Keratinocyte (primary cell): ENCODE results near the gene RNF103. TPM values are rescaled to one million over a fixed set of nuclear protein-coding genes. Genes with fewer than 3 reads are reported as not detected.

ENCODE experiments used
- DNase-seq: peaks from one replicate; pipeline ENCODE4 v3.0.0-alpha.2; 2011; ENCODE audit warnings: low read depth, missing footprints, low spot score
- FAIRE-seq: peaks from 2 replicates; lab custom pipeline; 2011; peaks lifted over from hg19 to GRCh38; lab: Jason Lieb, UNC
- H2AFZ ChIP-seq: 2 replicates; pipeline ENCODE4 v1.6.0; 2012; ENCODE audit warnings: low read length, control low read depth, inconsistent platforms; ENCODE audit not compliant: control insufficient read depth
- H3K27ac ChIP-seq: 2 replicates; pipeline ENCODE4 v1.5.1; 2011; ENCODE audit warnings: low read length; ENCODE audit not compliant: control insufficient read depth, insufficient read depth
- H3K27me3 ChIP-seq: 3 replicates; pipeline ENCODE4 v1.6.0; 2011; ENCODE audit warnings: low read length; ENCODE audit not compliant: control insufficient read depth, insufficient read depth; ENCODE audit errors: extremely low read depth
- H3K36me3 ChIP-seq, 2 experiments: 2 replicates in 1 of 2; 3 replicates in 1 of 2; pipeline ENCODE4 v1.5.1; 2011; ENCODE audit warnings: low read length in 2 of 2, mild to moderate bottlenecking in 1 of 2; ENCODE audit not compliant: control insufficient read depth in 2 of 2, insufficient read depth in 2 of 2; ENCODE audit errors: extremely low read depth in 1 of 2
- H3K4me1 ChIP-seq: 3 replicates; pipeline ENCODE4 v1.5.1; 2011; ENCODE audit warnings: low read length; ENCODE audit not compliant: control insufficient read depth, insufficient read depth; ENCODE audit errors: extremely low read depth
- H3K4me2 ChIP-seq: 3 replicates; pipeline ENCODE4 v1.6.0; 2011; ENCODE audit warnings: low read depth, low read length; ENCODE audit not compliant: control insufficient read depth, insufficient read depth; ENCODE audit errors: extremely low read depth
- H3K4me3 ChIP-seq, 3 experiments: fragments of 200-600 bp in 1 of 3; sonication (generic) in 1 of 3; 2 replicates in 2 of 3; 3 replicates in 1 of 3; pipeline ENCODE4 v1.5.1; 2011 to 2016; ENCODE audit warnings: low read length in 3 of 3, mild to moderate bottlenecking in 3 of 3, control low read depth in 2 of 3, inconsistent platforms in 1 of 3, low read depth in 1 of 3, mixed read lengths in 1 of 3, mixed run types in 1 of 3, moderate library complexity in 1 of 3; ENCODE audit not compliant: control insufficient read depth in 2 of 3, insufficient read depth in 2 of 3; ENCODE audit errors: extremely low read depth in 1 of 3
- H3K79me2 ChIP-seq: 2 replicates; pipeline ENCODE4 v1.6.0; 2012; ENCODE audit warnings: low read length; ENCODE audit not compliant: control insufficient read depth, insufficient read depth
- H3K9ac ChIP-seq: 3 replicates; pipeline ENCODE4 v1.6.0; 2011; ENCODE audit warnings: low read length; ENCODE audit not compliant: control insufficient read depth, insufficient read depth; ENCODE audit errors: extremely low read depth
- H3K9me1 ChIP-seq: 3 replicates; pipeline ENCODE4 v1.6.0; 2011; ENCODE audit warnings: low read length; ENCODE audit not compliant: control insufficient read depth, insufficient read depth; ENCODE audit errors: extremely low read depth
- H3K9me3 ChIP-seq: 2 replicates; pipeline ENCODE4 v1.5.1; 2012; ENCODE audit warnings: low read depth, low read length; ENCODE audit not compliant: control insufficient read depth
- H4K20me1 ChIP-seq: 3 replicates; pipeline ENCODE4 v1.6.0; 2011; ENCODE audit warnings: low read length; ENCODE audit not compliant: control insufficient read depth, insufficient read depth; ENCODE audit errors: extremely low read depth
- CTCF ChIP-seq, 3 experiments: IDR thresholded peaks in 1 of 3; conservative IDR thresholded peaks in 1 of 3; optimal IDR thresholded peaks in 1 of 3; 2 replicates in 2 of 3; 3 replicates in 1 of 3; pipeline versions ENCODE3 to v1.5.1; 2011; ENCODE audit warnings: low read length in 3 of 3, mild to moderate bottlenecking in 3 of 3, moderate library complexity in 2 of 3, control low read depth in 1 of 3, inconsistent platforms in 1 of 3; ENCODE audit not compliant: insufficient read depth in 2 of 3; ENCODE audit errors: extremely low read depth in 1 of 3
- EZH2 ChIP-seq: IDR thresholded peaks from one replicate; pipeline ENCODE4 v1.6.1; 2012; ENCODE audit warnings: inconsistent platforms, mild to moderate bottlenecking, low read length, moderate library complexity
- dilution Hi-C: fragments of 300-500 bp; cut with MboI; formaldehyde crosslinking; loops from one replicate; pipeline ENCODE4 v1.7.0; 2020; ENCODE audit warnings: low sequenced_read_pairs; ENCODE audit not compliant: extremely low pct_ligation_motif_present
- polyA plus RNA-seq, 5 experiments: library from polyadenylated mRNA; depleted of rRNA in 3 of 5; stranded (reverse) in 3 of 5; stranded (forward) in 1 of 5; unstranded in 1 of 5; fragments of >200 nt; gene quantifications; 1 replicate in 1 of 5; 2 replicates in 3 of 5; 3 replicates in 1 of 5; pipeline versions ENCODE4 v1.2.1 to v1.2.3, GENCODE V29; 2011 to 2012; ENCODE audit warnings: missing spikeins in 2 of 5, low read depth in 1 of 5, low replicate concordance in 1 of 5

RNF103 gene
- polyA plus RNA-seq, 1 donor (not counting 4 experiments of a cell fraction or from before 2014, with no cell fraction given) = 15.7 TPM

GRCh38 chr2:86616502-86616901, 7.2 kb downstream of the RNF103 start:
- H3K79me2 ChIP-seq = peaks cover 15% of the 10 kb centered on the region
- H3K9ac ChIP-seq = no peak overlapping the region
- FAIRE-seq = no peak
- no peaks in the 10 kb centered on the region for H3K27me3 ChIP-seq
- peaks cover 0 to 7% of the 10 kb centered on the region in 2 experiments for H3K36me3 ChIP-seq
- H3K9me3 ChIP-seq = no peaks in the 10 kb centered on the region
- no peaks in the 10 kb centered on the region for H4K20me1 ChIP-seq
- H3K4me1 ChIP-seq = peaks cover 4% of the 10 kb centered on the region
- TF ChIP-seq EZH2 (no peak), CTCF (optimal IDR thresholded peaks at IDR 0.05 in 1 of 3, IDR thresholded peaks at IDR 0.05 in 1 of 3, conservative IDR thresholded peaks at IDR 0.05 in 1 of 3; ENCODE audit: extremely low read depth in 1 of 3, insufficient read depth in 2 of 3, low read length in 3 of 3) (no peak)
- H3K4me2 ChIP-seq = no peak overlapping the region
- DNase-seq = no peak
- H3K9me1 ChIP-seq = no peaks in the 10 kb centered on the region
- H3K4me3 ChIP-seq = no peak overlapping the region
- H2AFZ ChIP-seq = no peak overlapping the region
- H3K27ac ChIP-seq = no peak overlapping the region
- dilution Hi-C loops = no loop called here

GRCh38 chr2:86615596-86615995, 8.1 kb downstream of the RNF103 start:
- Histone ChIP-seq H3K79me2 (peaks cover 7% of the 10 kb centered on the region), H3K4me3 (no peak overlapping the region), H2AFZ (no peak overlapping the region), H3K4me1 (no peaks in the 10 kb centered on the region), H3K9me3 (no peaks in the 10 kb centered on the region), H3K9me1 (no peaks in the 10 kb centered on the region), H3K27ac (no peak overlapping the region), H3K27me3 (no peaks in the 10 kb centered on the region), H3K4me2 (no peak overlapping the region), H4K20me1 (no peaks in the 10 kb centered on the region), H3K9ac (no peak overlapping the region), H3K36me3 (peaks cover 0 to 7% of the 10 kb centered on the region in 2 experiments)
- no peak for FAIRE-seq
- DNase-seq = no peak
- TF ChIP-seq CTCF (optimal IDR thresholded peaks at IDR 0.05 in 1 of 3, IDR thresholded peaks at IDR 0.05 in 1 of 3, conservative IDR thresholded peaks at IDR 0.05 in 1 of 3; ENCODE audit: extremely low read depth in 1 of 3, insufficient read depth in 2 of 3, low read length in 3 of 3) (no peak), EZH2 (no peak)
- dilution Hi-C loops = no loop called here
